GM10248 (cell line): Measurements from ENCODE around the gene ITGA6.

Experiments
- CTCF ChIA-PET: fragments of 300-600 bp; sonication (Branson Sonifier 250); formaldehyde crosslinking; extraction: SDS; loops from one replicate; lab custom pipeline; 2021; ENCODE audit warnings: antibody characterized with exemption; lab: Yijun Ruan, JAX
- POLR2A ChIA-PET: fragments of 350-650 bp; sonication (Branson Sonifier 250); formaldehyde crosslinking; extraction: SDS; loops from one replicate; lab custom pipeline; 2020; ENCODE audit warnings: antibody characterized with exemption; lab: Yijun Ruan, JAX
- DNase-seq: peaks from one replicate; pipeline ENCODE4 v3.0.0; 2012; ENCODE audit errors: extremely low spot score
- TF ChIP-seq, protein P1 (sequence below): IDR thresholded peaks from 2 replicates; pipeline ENCODE4 v1.5.1; 2012; ENCODE audit warnings: mild to moderate bottlenecking, low read depth; ENCODE audit errors: extremely low read depth, missing control alignments, control extremely low read depth

The ITGA6 gene

DNA sequence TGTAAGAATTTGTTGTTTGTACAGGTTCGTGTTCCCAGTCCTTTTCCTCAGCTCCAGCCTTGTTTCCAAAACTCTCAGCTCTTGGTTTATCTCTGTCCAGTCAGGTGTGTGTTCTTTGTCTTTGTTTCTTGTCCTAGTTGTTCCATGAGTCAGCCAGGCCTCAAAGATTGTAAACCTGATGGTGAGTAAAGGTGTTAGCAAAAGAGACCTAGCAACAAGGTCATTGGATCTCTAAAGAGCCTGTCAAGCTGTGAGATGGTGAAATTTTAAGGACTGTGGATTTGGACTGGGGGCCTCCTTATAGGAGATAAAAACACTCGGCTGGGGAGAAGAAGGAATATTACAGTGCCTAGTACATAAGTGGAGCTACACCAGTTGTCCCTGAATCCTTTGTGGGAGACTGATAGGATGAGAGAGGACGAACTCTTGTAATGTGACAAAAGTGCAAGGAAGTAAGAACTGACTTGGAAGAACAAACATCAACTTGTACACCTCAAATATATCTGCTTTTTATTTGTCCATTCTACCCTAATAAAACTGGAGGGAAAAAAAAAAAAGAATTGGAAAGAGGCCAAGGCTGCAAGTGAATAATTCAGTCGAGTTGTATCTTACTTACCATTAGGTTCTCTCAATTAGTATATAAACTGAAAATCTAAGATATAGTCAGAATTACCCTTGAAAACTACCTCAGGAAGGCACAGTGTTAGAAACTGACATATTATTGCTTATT lies 37.2 kb downstream of the ITGA6 start:
- CTCF ChIA-PET = interaction anchor here (0.7 to 2.3 kb wide), 12 partner anchors 8 to 868 kb away, joined by 3 to 11 read pairs (median 3); no protein-coding TSS in a partner anchor
- TF ChIP-seq, protein P1, sequence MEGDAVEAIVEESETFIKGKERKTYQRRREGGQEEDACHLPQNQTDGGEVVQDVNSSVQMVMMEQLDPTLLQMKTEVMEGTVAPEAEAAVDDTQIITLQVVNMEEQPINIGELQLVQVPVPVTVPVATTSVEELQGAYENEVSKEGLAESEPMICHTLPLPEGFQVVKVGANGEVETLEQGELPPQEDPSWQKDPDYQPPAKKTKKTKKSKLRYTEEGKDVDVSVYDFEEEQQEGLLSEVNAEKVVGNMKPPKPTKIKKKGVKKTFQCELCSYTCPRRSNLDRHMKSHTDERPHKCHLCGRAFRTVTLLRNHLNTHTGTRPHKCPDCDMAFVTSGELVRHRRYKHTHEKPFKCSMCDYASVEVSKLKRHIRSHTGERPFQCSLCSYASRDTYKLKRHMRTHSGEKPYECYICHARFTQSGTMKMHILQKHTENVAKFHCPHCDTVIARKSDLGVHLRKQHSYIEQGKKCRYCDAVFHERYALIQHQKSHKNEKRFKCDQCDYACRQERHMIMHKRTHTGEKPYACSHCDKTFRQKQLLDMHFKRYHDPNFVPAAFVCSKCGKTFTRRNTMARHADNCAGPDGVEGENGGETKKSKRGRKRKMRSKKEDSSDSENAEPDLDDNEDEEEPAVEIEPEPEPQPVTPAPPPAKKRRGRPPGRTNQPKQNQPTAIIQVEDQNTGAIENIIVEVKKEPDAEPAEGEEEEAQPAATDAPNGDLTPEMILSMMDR = no peak
- DNase-seq = no peak
- POLR2A ChIA-PET = no interaction called here

- DNase-seq = peak; percentile 56
- CTCF ChIA-PET = interaction anchor here (0.6 to 2.7 kb wide), 27 partner anchors 8 to 895 kb away, joined by 3 to 11 read pairs (median 3); no protein-coding TSS in a partner anchor
- POLR2A ChIA-PET = no interaction called here
- TF ChIP-seq, protein P1 = peak; percentile 74
Measured at GRCh38 chr2:172465417-172466334, 38.3 kb downstream of the ITGA6 start.

DNA sequence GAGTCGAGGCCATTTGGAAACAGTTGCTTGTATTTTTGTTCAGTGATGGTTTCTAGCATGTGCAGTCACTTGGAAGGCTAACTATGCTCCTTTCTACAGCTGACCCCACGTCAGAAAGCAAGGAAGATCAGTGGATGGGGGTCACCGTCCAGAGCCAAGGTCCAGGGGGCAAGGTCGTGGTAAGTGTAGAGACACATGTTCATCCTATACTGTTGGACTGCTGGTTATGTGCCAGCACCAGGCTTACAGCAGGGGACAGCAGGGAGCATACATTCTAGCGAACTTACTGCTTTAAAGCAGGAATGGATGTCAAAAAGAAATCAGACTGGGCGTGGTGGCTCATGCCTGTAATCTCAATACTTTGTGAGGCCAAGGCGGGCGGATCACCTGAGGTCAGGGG lies 40.0 kb downstream of the ITGA6 start:
- POLR2A ChIA-PET = no interaction called here
- CTCF ChIA-PET = interaction anchor here (0.9 to 2.7 kb wide), 14 partner anchors 9 to 895 kb away, joined by 3 to 10 read pairs (median 4); no protein-coding TSS in a partner anchor
- DNase-seq = no peak
- TF ChIP-seq, protein P1 = no peak

GRCh38 chr2:172470958-172471922 lies 43.9 kb downstream of the ITGA6 start:
- POLR2A ChIA-PET = no interaction called here
- no peak for DNase-seq
- TF ChIP-seq, protein P1 = no peak
- CTCF ChIA-PET = interaction anchor here (3.3 kb wide), 1 partner anchor 10 kb away, joined by 21 read pairs; no protein-coding TSS in a partner anchor

DNA sequence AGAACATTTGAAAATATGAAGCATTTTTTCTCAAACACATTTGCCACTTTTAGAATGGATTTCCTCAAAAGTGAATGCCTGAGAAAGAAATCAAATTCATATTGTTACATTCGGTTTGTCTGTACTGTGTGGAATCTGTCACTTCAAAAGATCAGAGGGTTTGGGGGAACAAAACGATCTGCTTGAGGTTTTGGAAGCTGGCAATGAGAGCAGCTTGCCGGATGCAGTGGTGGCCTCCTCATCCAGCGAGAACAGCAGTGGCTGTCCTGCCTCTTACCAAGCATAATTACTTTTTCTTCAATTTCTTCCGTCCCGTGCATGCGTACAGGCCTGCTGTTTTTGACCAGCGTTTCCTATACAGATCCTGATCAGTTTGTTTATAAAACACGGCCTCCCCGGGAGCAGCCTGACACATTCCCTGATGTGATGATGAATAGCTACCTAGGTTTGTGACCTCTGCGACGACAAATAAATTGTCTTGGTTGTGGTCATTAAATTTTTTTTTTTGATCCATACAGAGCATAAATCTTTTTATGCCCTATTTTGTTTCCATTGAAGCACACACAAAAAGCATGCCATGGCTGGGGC lies 45.2 kb downstream of the ITGA6 start:
- POLR2A ChIA-PET = no interaction called here

More for the DNA sequence above, 45.2 kb downstream of the ITGA6 start:
- TF ChIP-seq, protein P1 = no peak
- DNase-seq = no peak
- CTCF ChIA-PET = interaction anchor here (1.5 to 3.3 kb wide), 2 partner anchors 11 to 16 kb away, joined by 3 to 21 read pairs; no protein-coding TSS in a partner anchor
